ENCODE results near the gene ADARB2.

ADARB2 gene

GRCh38 chr10:1394155-1394912, 343.0 kb downstream of the ADARB2 start:
- no peak for DNase-seq (ENCODE audit: low spot score)

- DNase-seq (ENCODE audit: low spot score) = no peak
These were observed 343.8 kb downstream of the ADARB2 start for GRCh38 chr10:1393481-1393880.

GRCh38 chr10:1392127-1392526, 345.2 kb downstream of the ADARB2 start:
- DNase-seq (ENCODE audit: low spot score) = no peak

- no peak for DNase-seq (ENCODE audit: low spot score)
These were observed 347.1 kb downstream of the ADARB2 start for GRCh38 chr10:1390200-1390599.

GRCh38 chr10:1384026-1384425, 353.3 kb downstream of the ADARB2 start:
- DNase-seq (ENCODE audit: low spot score) = no peak

- no peak for DNase-seq (ENCODE audit: low spot score)
These were observed 354.6 kb downstream of the ADARB2 start for GRCh38 chr10:1382711-1383110.

GRCh38 chr10:1381339-1381738, 356.0 kb downstream of the ADARB2 start:
- no peak for DNase-seq (ENCODE audit: low spot score)

GRCh38 chr10:1380088-1380671, 357.1 kb downstream of the ADARB2 start:
- no peak for DNase-seq (ENCODE audit: low spot score)

GRCh38 chr10:1379601-1380000, 357.7 kb downstream of the ADARB2 start:
- no peak for DNase-seq (ENCODE audit: low spot score)

GRCh38 chr10:1378473-1378872, 358.9 kb downstream of the ADARB2 start:
- DNase-seq (ENCODE audit: low spot score) = no peak

GRCh38 chr10:1377740-1378397, 359.5 kb downstream of the ADARB2 start:
- no peak for DNase-seq (ENCODE audit: low spot score)

GRCh38 chr10:1377231-1377630, 360.1 kb downstream of the ADARB2 start:
- no peak for DNase-seq (ENCODE audit: low spot score)

GRCh38 chr10:1376384-1376945, 360.9 kb downstream of the ADARB2 start:
- no peak for DNase-seq (ENCODE audit: low spot score)

GRCh38 chr10:1375346-1376170, 361.8 kb downstream of the ADARB2 start:
- no peak for DNase-seq (ENCODE audit: low spot score)

- no peak for DNase-seq (ENCODE audit: low spot score)
These were observed 362.6 kb downstream of the ADARB2 start for GRCh38 chr10:1374511-1375345.

- no peak for DNase-seq (ENCODE audit: low spot score)
These were observed 364.0 kb downstream of the ADARB2 start for GRCh38 chr10:1373287-1373686.

- DNase-seq (ENCODE audit: low spot score) = no peak
These were observed 365.1 kb downstream of the ADARB2 start for GRCh38 chr10:1372212-1372611.

GRCh38 chr10:1370298-1370697, 367.0 kb downstream of the ADARB2 start:
- DNase-seq (ENCODE audit: low spot score) = no peak

- DNase-seq (ENCODE audit: low spot score) = no peak
These were observed 367.7 kb downstream of the ADARB2 start for GRCh38 chr10:1369665-1370064.

GRCh38 chr10:1369197-1369596, 368.1 kb downstream of the ADARB2 start:
- no peak for DNase-seq (ENCODE audit: low spot score)

- DNase-seq (ENCODE audit: low spot score) = no peak
These were observed 368.5 kb downstream of the ADARB2 start for GRCh38 chr10:1368842-1369171.

Data from GM03348 (cell line).